NT2/D1 (cell line): Measurements from ENCODE around the gene PDXDC1.
A peak's percentile ranks its signal among the peaks of the same experiment; 100 is the strongest.
"Not testable (repeated sequence)": the region's sequence is repeated elsewhere in the genome, so short reads cannot be mapped to it uniquely, and the experiment has no call there.

ENCODE experiments used
- DNase-seq: peaks from one replicate; pipeline ENCODE4 v3.0.0-alpha.2; 2011; ENCODE audit warnings: low read depth, low spot score
- H3K27me3 ChIP-seq: 2 replicates; pipeline ENCODE4 v1.6.0; 2011; ENCODE audit warnings: mild to moderate bottlenecking; ENCODE audit not compliant: insufficient read length, insufficient read depth
- H3K36me3 ChIP-seq: 2 replicates; pipeline ENCODE4 v1.6.1; 2011; ENCODE audit warnings: mild to moderate bottlenecking, low read length, mixed read lengths; ENCODE audit not compliant: insufficient read depth, insufficient read length
- H3K4me1 ChIP-seq: 2 replicates; pipeline ENCODE4 v1.5.1; 2011; ENCODE audit not compliant: insufficient read depth, insufficient read length
- H3K4me3 ChIP-seq: 2 replicates; pipeline ENCODE4 v1.5.1; 2011; ENCODE audit warnings: low read depth; ENCODE audit not compliant: insufficient read length
- H3K9ac ChIP-seq: 2 replicates; pipeline ENCODE4 v1.6.0; 2011; ENCODE audit warnings: low read depth; ENCODE audit not compliant: insufficient read length
- H3K9me3 ChIP-seq: 2 replicates; pipeline ENCODE4 v1.5.1; 2011; ENCODE audit warnings: mild to moderate bottlenecking, low read length; ENCODE audit not compliant: insufficient read depth

The PDXDC1 gene

DNA sequence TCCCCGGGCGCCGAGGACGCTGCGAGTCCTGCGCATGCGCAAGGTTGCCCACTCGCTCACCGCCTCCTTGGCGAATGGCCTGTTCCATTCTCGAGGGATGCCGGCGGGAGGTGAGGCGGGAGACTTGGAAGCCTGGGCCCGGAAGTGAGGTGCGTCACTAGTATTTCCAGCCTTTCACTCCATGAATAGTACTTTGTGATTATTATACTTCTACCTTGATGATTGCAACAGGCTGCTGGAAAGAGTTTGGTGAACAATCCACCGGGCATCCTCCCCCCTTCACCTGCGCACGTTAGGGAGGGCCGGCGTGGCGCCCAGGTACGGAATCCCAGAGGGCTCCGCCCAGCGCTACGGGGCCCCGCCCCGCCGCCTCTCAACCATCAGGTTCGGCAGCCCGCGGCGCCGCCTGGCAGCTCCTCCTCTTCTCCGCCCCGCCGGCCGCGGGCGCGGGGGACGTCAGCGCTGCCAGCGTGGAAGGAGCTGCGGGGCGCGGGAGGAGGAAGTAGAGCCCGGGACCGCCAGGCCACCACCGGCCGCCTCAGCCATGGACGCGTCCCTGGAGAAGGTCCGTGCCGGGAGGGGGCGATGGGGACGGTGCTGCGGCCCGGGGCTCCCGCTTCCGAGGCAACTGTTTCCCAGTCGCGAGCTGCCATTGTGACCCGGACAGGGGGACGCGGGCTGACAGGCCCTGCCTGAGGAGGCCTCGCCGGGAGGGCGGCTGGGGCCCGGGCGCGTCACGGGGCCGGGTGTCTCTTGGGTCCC lies at the start of gene PDXDC1:
Gene PDXDC1, plus strand, starts transcription at position 371 of the 762 bp plus-strand sequence. Its CDS starts 174 bp downstream, at position 545.
- DNase-seq: peak; percentile 95
- not testable (repeated sequence) for H3K9me3 ChIP-seq, H3K4me1 ChIP-seq, H3K36me3 ChIP-seq, H3K27me3 ChIP-seq
- H3K9ac ChIP-seq: peak within 1 kb of the TSS; percentile 92
- peak within 1 kb of the TSS; percentile 99 for H3K4me3 ChIP-seq

- H3K27me3 ChIP-seq, H3K36me3 ChIP-seq, H3K9me3 ChIP-seq, DNase-seq, H3K4me3 ChIP-seq, H3K4me1 ChIP-seq, H3K9ac ChIP-seq: not testable (repeated sequence)
Measured at GRCh38 chr16:14928064-14928714, 46.6 kb upstream of the PDXDC1 start.

GRCh38 chr16:14929176-14929575 lies 45.6 kb upstream of the PDXDC1 start:
- H3K4me1 ChIP-seq, H3K36me3 ChIP-seq, H3K27me3 ChIP-seq, DNase-seq, H3K9ac ChIP-seq, H3K9me3 ChIP-seq, H3K4me3 ChIP-seq: not testable (repeated sequence)

DNA sequence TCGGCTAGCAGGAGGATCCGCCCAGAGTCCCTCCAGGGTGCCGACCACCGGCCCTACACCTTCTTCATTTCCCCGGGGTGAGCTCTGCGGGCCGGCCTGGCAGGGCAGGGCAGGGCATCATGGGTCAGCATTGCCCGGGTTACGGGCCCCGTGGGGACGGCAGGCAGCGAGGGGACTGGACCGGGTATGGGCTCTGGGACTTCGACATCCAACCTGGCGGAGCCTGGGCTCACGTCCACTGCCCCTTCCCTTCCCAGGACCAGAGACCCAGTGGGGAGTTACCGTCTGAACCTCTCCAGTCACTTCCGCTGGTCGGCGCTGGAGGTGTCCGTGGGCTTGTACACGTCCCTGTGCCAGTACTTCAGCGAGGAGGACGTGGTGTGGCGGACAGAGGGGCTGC lies 44.6 kb upstream of the PDXDC1 start:
- H3K36me3 ChIP-seq, H3K27me3 ChIP-seq, DNase-seq, H3K9ac ChIP-seq, H3K9me3 ChIP-seq, H3K4me3 ChIP-seq, H3K4me1 ChIP-seq: not testable (repeated sequence)

- not testable (repeated sequence) for DNase-seq, H3K4me1 ChIP-seq, H3K4me3 ChIP-seq, H3K9ac ChIP-seq, H3K9me3 ChIP-seq, H3K36me3 ChIP-seq, H3K27me3 ChIP-seq
Measured at GRCh38 chr16:14930971-14931370, 43.9 kb upstream of the PDXDC1 start.

GRCh38 chr16:14932581-14933375 lies 42.0 kb upstream of the PDXDC1 start:
- DNase-seq, H3K9me3 ChIP-seq, H3K9ac ChIP-seq, H3K27me3 ChIP-seq, H3K36me3 ChIP-seq, H3K4me3 ChIP-seq, H3K4me1 ChIP-seq: not testable (repeated sequence)

DNA sequence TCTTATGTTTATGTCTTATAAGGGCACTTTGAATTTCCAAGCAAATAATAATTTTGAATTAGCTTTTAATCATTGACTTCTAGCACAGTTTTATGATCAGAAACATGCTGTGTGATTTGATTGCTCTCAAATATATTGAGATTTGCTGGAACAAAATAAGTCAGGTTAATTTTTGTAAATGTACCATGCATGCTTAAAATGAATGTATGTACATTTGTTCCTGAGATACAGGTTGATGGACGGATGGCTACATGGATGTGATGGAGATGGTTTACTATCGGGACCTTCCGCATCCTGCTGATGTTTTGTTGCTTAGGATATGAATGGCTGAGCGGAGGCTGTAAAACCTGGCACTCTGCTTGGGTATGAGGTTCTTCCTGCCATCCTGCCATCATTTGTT lies 37.7 kb upstream of the PDXDC1 start, which contains the start of gene NPIPA1:
Gene NPIPA1, plus strand, starts transcription at position 301 of the 400 bp plus-strand sequence. Its CDS starts 0 bp downstream, at position 301.
- not testable (repeated sequence) for H3K27me3 ChIP-seq, H3K9ac ChIP-seq, H3K9me3 ChIP-seq, DNase-seq, H3K4me3 ChIP-seq, H3K36me3 ChIP-seq, H3K4me1 ChIP-seq

DNA sequence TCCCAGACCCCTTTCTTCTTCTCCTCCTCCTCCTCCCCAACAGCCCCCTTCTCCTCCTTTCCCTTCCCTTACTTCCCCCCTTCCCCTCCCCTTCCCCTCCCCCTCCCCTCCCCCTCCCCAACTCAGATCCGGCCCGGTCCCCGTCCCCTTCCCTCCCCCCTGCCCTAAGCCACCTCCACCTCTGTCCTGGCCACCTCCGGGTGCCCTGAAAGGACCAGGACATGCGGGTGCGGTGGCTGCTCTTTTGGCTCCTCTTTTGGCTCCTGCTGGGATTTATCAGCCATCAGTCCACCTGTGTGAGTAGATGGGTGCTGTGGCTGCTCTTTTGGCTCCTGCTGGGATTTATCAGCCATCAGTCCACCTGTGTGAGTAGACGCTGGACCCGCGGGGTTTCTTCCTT lies 36.8 kb upstream of the PDXDC1 start:
- not testable (repeated sequence) for DNase-seq, H3K9ac ChIP-seq, H3K4me3 ChIP-seq, H3K4me1 ChIP-seq, H3K27me3 ChIP-seq, H3K36me3 ChIP-seq, H3K9me3 ChIP-seq

GRCh38 chr16:14942686-14943085 lies 32.1 kb upstream of the PDXDC1 start:
- H3K4me3 ChIP-seq, H3K36me3 ChIP-seq, H3K9me3 ChIP-seq, H3K9ac ChIP-seq, H3K27me3 ChIP-seq, H3K4me1 ChIP-seq, DNase-seq: not testable (repeated sequence)
